Parathyroid adenoma (tissue), 2 donors: ENCODE data around the gene UBE2B.
A peak's percentile ranks its signal among the peaks of the same experiment; 100 is the strongest.

Experiments
- H2AFZ ChIP-seq: fragments of 300-600 bp; sonication (generic); one replicate; pipeline ENCODE4 v1.7.0; 2017; ENCODE audit warnings: antibody characterized with exemption, mild to moderate bottlenecking
- H3K27ac ChIP-seq: fragments of 300-600 bp; sonication (generic); one replicate; pipeline ENCODE4 v1.7.0; 2017
- H3K27me3 ChIP-seq: fragments of 300-600 bp; sonication (generic); one replicate; pipeline ENCODE4 v1.7.0; 2017; ENCODE audit warnings: low read length; ENCODE audit not compliant: control insufficient read depth, insufficient read depth
- H3K36me3 ChIP-seq: fragments of 300-600 bp; sonication (generic); one replicate; pipeline ENCODE4 v1.7.0; 2017; ENCODE audit warnings: low read length; ENCODE audit not compliant: control insufficient read depth, insufficient read depth
- H3K4me1 ChIP-seq: fragments of 300-600 bp; sonication (generic); one replicate; pipeline ENCODE4 v1.7.0; 2017; ENCODE audit warnings: control low read depth
- H3K4me2 ChIP-seq: fragments of 300-600 bp; sonication (generic); one replicate; pipeline ENCODE4 v1.7.0; 2017; ENCODE audit warnings: low read length
- H3K4me3 ChIP-seq: fragments of 300-600 bp; sonication (generic); one replicate; pipeline ENCODE4 v1.7.0; 2017; ENCODE audit warnings: low read depth, low read length
- H3K79me2 ChIP-seq: fragments of 300-600 bp; sonication (generic); one replicate; pipeline ENCODE4 v1.7.0; 2017; ENCODE audit warnings: control low read depth
- H3K9ac ChIP-seq: fragments of 300-600 bp; sonication (generic); one replicate; pipeline ENCODE4 v1.7.0; 2017; ENCODE audit warnings: mild to moderate bottlenecking
- H3K9me3 ChIP-seq: fragments of 300-600 bp; sonication (generic); one replicate; pipeline ENCODE4 v1.7.0; 2017; ENCODE audit warnings: low read length; ENCODE audit not compliant: control insufficient read depth
- CTCF ChIP-seq: fragments of 300-600 bp; sonication (generic); IDR thresholded peaks from one replicate; pipeline ENCODE4 v1.7.0; 2017; ENCODE audit warnings: antibody characterized with exemption, mild to moderate bottlenecking
- donor health status: primary hyperparathyroidism.

UBE2B gene

GRCh38 chr5:134437847-134438581 lies 66.6 kb downstream of the UBE2B start:
- no peak overlapping the region for H3K9ac ChIP-seq
- H3K27ac ChIP-seq, result peak overlapping the region; percentile 99
- H3K36me3 ChIP-seq, result no peaks in the 10 kb centered on the region
- H3K4me2 ChIP-seq, result no peak overlapping the region
- H3K4me3 ChIP-seq, result no peak overlapping the region
- H3K9me3 ChIP-seq, result no peaks in the 10 kb centered on the region
- H2AFZ ChIP-seq, result peak overlapping the region; percentile 100
- H3K4me1 ChIP-seq, result peaks cover 33% of the 10 kb centered on the region
- no peaks in the 10 kb centered on the region for H3K27me3 ChIP-seq
- TF ChIP-seq CTCF, result no peak
- H3K79me2 ChIP-seq, result no peaks in the 10 kb centered on the region

- TF ChIP-seq CTCF, result no peak
- Histone ChIP-seq H3K27me3 (no peaks in the 10 kb centered on the region), H3K9me3 (no peaks in the 10 kb centered on the region), H3K27ac (peak overlapping the region; percentile 70), H3K36me3 (no peaks in the 10 kb centered on the region), H3K4me2 (no peak overlapping the region), H3K4me1 (peaks cover 33% of the 10 kb centered on the region), H3K9ac (no peak overlapping the region), H3K79me2 (no peaks in the 10 kb centered on the region), H3K4me3 (no peak overlapping the region), H2AFZ (peak overlapping the region; percentile 76)
Measured at GRCh38 chr5:134438721-134439123, 67.4 kb downstream of the UBE2B start.

GRCh38 chr5:134439210-134439654 lies 67.9 kb downstream of the UBE2B start:
- Histone ChIP-seq H3K9ac (no peak overlapping the region), H3K36me3 (no peaks in the 10 kb centered on the region), H3K79me2 (no peaks in the 10 kb centered on the region), H3K4me1 (peaks cover 33% of the 10 kb centered on the region), H3K27me3 (no peaks in the 10 kb centered on the region), H3K4me3 (no peak overlapping the region), H3K27ac (peak overlapping the region; percentile 70), H3K9me3 (no peaks in the 10 kb centered on the region), H3K4me2 (no peak overlapping the region), H2AFZ (peak overlapping the region; percentile 76)
- TF ChIP-seq CTCF, result peak; percentile 43

- Histone ChIP-seq H3K4me2 (no peak overlapping the region), H2AFZ (no peak overlapping the region), H3K27ac (no peak overlapping the region), H3K27me3 (no peaks in the 10 kb centered on the region), H3K9ac (no peak overlapping the region), H3K4me3 (no peak overlapping the region), H3K36me3 (no peaks in the 10 kb centered on the region), H3K4me1 (peaks cover 33% of the 10 kb centered on the region), H3K9me3 (no peaks in the 10 kb centered on the region), H3K79me2 (no peaks in the 10 kb centered on the region)
- TF ChIP-seq CTCF, result no peak
Measured at GRCh38 chr5:134440201-134440755, 68.9 kb downstream of the UBE2B start.
